HG03571 (cell line): ENCODE measurements around the gene THTPA.
"Not testable (repeated sequence)": the region's sequence is repeated elsewhere in the genome, so short reads cannot be mapped to it uniquely, and the experiment has no call there.

Experiments used
- ATAC-seq: cut with Tn5 transposase; IDR thresholded peaks from one replicate; pipeline ENCODE4 v1.9.1; 2021; ENCODE audit not compliant: unreplicated experiment

The THTPA gene

DNA sequence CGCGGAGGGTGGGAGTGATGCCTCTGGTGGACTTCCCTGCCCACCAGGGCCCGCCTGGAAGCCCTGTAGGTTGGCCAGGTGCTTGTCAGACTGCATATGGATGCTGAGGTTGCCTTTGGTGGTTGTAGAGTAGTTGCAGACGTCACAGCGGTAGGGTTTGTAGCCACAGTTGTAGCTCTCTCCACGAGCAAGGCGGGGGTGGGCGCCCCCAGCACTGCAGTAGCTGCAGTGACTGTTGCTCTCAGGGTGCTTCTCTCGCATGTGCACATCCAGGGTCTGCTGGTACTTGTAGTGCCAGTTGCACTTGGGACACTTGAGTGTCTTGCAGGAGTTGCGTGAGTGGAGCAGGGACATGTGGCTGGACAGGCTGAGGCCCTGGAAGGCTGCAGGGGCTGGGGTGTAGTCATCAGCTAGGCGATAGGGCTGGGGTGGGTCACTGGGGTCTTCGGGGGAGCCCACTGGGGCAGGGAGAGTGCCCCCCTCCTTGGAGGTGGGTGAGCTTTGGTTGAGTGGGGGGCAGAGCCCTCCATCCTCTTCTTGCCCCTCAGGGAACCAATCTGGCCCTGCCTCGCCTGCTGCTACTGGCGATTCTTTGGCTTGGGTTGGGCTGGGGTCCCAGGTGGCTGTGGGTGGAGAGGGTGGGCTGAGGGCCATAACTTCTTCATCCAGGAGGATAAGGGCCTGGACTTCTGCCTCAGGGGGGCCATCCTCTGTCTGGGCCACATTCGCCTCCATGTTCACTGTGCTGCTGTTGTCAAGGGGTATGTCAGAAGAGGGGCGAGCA, 22.2 kb upstream of the THTPA start:
- ATAC-seq: no peak

DNA sequence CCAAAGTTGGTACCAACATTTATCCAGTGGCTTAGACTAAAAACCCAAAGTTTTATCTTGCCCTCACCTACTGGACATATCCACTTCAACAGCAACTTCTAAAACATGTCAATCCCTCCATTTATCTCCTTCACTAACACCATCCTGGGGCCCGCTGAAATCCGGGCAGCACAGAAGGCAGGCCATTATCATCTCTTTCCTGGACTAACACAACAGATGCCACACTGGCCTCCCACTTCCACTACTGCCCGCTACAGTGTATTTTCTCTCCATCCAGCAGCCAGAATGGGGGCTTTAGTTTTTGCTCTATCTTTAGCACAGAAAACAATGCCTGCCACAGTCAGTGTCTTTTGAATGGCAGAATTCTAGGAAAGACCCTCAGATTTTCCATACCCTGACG, 20.1 kb upstream of the THTPA start:
- ATAC-seq: no peak

DNA sequence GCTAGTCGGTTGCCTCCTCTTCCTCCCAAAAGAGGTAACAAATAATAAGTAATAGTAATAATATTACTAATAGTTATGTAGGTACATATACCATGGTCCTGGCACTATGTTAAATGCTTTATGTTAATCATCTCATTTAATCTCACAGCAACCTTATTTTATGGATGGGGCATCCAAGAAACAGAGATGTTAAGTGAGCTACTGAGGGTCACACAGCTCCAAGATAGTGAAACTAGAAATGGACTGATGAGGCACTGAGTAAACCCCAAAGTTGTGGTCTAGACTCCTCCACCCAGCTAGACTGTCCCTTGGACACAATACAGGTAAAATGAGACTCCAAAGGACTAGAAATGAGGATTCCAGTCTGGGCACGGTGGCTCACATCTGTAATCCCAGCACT, 19.6 kb upstream of the THTPA start:
- ATAC-seq: no peak

DNA sequence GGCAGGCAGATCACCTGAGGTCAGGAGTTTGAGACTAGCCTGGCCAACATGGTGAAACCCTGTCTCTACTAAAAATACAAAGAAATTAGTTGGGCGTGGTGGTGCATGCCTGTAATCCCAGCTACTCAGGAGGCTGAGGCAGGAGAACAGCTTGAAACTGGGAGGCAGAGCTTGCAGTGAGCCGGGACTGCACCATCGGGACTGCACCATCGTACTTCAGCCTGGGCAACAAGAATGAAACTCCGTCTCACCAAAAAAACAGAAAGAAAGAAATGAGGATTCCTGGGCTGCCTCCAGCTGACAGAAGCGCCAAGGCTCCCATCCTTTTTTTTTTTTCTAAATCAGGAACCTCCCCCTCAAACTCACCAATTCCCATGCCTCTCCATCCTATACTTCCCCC, 19.2 kb upstream of the THTPA start:
- not testable (repeated sequence) for ATAC-seq

DNA sequence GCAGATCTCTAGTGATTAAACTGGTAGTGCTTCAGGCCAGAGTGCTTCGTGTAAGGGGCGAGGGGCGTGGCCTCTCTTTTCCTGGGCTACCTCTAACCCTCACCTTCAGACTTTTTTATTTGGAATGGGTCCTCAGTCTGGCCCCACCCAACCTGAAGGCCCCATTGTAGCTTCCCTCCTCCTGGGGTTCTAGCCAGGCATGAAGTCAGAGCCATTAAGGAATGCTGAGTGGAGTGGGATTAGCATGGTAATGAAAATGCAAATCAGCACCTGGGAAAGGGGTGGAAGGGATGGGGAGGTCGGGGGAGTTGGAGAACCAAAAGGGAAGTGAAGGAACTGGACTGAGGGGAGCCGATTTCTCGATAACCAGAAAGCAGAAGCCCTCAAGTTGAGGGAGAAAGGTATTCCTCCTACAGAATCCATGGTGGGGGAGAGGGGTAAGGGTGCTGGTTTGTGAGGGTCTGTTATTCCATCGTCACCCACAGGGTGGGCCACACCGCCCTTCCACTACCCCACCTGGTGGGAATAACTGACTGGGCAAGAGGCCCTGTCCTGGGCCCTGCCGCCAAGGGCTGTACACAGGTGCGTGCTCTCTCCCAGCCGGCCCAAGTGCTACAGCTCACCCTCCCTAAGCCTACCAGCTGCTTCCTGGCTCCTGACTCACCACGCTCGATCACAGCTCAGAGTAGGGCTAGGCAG, 18.6 kb upstream of the THTPA start:
- ATAC-seq: no peak

DNA sequence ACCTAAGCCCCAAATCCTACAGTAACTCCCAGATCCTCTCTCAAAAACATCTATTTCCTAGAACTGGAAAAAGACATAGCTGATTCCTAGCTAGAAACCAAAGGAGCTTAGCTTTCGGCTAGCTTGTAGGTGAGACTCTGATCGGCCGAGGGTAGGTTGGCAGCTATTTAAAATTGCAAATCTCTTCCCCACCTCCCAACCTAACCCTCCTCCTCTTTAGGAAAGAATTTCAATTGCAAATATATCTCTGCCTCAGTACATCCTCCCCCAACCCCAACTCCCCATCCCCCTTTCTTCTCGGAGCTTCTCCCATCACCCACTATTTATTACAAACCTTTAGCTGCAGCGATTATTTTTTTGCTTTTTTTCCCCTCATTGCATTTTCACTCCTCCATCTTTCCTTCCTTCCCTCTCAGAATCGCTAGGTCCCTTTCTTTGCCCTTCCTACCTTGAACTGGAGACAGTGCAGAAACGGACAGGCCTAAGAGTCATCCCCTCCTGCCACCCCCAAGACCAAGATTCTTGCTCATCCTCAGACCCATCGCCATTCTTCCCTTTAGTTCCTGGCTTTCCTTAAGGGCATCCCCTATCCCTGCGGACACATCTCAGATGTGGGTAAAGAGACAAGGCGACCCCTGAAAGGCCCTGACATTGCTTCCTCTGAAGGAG, 17.9 kb upstream of the THTPA start:
- no peak for ATAC-seq

DNA sequence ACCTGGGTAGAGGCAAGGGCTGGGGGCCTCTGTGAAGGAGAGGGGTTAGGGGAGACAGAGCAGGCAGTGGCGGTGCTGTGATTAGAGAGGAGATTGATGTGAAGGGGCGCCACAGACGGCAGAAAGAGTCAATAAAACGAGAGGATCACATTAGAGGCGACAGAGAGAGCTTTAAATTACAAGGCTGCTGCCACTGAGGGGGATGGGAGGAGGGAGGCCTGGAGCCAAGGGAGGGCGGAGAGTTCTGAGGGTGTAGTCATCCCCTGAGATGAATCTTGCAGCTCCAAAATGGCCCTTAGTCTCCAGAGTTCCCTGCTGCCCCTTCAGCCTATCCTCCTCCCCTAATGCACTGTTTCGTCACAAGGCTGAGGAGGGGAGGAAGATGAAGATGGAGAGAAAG, 17.3 kb upstream of the THTPA start:
- ATAC-seq: no peak

DNA sequence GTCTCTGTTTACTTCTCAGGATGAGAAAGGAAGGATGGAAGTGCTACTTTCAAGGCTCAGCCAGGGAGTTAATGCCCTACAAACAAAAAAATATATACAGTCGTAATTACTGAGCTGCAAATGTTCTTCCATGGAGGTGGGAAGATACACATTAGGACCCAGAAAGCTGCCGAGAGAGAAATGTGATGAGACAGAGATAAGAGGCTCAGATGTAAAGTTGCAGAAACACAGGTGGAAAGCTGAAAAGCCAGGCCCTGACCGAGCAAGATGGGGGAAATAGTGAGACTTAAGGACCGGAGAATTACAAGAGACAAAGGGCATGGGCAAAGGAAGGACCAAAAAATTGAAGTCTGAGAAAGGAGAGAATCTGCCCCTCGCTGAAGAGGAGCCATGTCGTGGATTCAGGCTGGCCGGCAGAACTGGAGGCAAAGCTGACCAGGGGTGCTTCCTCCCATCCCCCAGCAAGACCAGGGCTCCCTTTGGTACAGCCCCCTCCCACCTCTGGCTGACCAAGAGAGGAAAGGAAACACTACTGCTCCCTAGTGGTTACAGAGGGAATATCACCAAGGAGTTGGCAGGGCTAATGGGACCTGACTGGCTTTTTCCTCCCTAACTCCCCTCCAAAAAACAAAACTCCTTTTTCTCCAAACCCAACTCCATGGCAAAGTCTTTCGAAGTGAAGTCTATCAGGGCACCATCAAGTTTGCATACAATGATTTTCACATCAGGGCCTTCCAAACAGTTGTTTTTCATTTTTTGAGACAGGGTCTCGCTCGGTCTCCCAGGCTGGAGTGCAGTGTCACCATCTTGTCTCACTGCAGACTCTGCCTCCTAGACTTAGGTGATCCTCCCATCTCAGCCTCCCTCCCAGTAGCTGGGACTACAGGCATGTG, 16.6 kb upstream of the THTPA start:
- ATAC-seq: no peak

DNA sequence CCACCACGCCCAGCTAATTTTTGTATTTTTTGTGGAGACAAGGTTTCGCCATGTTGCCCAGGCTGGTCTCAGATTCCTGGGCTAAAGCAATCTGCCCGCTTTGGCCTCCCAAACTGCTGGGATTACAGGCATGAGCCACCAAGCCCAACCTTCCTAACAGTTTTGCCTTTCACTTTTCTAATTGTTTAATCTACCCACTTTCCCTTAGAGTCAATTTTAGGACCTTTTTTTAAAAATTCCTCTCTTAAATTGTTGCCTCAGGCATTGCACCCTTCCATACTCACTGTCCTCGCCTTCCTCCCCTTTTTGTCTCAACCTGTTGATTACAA, 16.0 kb upstream of the THTPA start:
- no peak for ATAC-seq

DNA sequence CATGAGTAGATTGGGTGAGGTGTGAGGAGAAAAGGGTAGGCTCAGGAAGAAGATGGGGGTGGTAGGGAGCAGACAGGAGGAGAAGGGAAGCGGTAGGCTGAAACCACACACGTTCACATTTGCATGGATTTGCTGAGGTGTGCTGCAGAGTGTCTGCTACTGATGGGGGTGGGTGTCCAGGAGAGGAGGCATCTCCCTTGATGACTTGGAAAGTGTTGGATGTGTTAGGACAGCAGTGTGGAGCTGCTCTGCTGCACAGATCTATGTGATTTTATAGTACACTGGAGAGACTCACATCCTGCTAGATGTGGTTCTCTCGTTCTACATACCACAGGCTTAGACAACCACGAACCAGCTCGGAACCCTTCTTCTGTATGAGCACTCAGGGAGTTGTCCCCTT, 13.8 kb upstream of the THTPA start:
- ATAC-seq: no peak

DNA sequence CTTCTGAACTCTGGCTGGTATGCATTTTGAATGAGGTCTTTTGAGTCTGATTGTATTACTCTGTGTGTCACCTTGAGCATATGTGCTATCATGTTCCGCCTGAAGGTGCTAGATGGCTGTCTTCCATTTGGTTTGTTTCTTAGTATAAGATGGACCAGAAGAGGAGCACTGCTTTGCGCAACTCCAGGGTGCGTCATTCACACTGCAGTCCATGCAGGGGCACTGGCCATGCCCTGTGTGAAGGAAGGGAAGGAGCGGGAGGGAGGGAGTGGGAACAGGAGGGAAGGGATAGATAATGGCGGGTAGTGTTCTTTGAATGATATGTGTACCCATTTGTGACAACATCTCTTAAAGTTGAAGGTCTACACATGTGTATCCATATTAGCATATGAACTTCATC, 12.7 kb upstream of the THTPA start:
- ATAC-seq: no peak

DNA sequence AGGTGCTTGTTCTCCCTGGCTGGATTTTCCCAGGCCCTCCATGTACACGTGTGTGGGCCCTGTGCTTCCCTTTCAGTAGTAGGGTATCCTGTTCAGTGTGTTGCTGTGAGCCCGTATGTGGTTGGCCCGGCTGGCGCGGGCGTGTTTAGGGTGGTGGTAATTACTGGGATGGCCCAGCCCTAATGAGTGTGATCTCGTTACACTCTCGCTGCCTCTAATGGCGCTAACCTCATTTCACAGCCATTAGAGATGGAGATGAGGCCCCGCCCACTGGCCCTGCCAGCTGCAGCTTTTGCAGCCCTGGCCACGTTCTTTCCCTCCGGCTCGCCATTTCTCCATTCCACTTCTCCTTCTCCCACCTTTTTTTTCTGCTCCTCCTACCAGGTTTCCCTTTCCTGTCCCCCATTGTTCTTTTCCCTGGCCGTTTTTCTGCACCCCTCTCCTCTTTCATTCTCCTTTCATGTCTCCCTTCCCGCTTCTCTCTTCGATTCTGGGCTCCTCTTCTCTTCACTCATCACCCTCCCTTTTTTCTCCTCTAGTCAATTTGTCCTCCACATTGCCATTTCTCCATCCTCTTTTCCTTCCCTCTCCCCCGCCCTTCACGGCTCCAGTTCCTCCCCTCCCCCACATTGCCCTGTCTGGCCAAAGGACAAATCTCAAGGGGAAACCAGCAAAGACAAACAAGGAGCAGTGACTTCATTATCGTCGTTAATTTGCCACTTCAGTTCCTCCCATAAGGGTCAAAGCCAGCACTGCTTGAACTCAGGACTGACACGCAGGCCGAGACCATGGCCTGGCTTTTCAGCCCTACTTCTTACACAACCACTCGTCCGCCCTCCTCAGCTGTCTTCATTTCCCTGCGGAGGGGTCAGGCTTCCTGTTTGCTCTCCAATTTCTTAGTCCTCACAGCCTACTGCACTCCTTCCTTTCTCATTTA, 11.3 kb upstream of the THTPA start:
- ATAC-seq: no peak

DNA sequence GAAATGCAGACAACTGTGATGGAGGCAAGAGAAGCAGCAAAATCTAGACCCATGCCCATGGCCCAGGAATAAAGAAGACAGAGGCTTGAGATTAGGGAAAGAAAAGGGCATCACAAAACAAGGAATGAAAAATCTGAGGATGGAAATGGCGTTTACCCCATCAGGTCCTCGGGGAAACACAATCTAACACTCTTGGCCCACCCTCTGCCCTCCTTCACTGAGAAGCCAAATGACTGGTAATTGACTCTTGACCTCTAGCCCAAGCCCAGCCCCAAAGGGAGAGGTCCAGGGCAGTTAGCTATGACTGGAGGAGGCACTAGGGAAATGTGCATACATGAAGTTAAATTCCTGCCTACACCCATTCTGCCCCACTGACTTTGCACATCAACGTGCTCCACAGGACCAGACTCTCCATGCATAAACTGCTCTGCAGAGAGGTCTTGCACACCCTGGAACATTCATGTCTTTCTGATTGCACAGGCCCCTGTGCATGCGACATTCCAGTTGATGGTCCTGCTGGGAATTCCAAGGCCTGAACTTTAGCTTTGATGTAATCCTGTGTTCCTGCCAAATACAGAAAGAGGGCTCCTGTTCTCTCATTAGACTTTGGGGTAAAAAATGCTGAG, 10.2 kb upstream of the THTPA start:
- ATAC-seq: no peak

DNA sequence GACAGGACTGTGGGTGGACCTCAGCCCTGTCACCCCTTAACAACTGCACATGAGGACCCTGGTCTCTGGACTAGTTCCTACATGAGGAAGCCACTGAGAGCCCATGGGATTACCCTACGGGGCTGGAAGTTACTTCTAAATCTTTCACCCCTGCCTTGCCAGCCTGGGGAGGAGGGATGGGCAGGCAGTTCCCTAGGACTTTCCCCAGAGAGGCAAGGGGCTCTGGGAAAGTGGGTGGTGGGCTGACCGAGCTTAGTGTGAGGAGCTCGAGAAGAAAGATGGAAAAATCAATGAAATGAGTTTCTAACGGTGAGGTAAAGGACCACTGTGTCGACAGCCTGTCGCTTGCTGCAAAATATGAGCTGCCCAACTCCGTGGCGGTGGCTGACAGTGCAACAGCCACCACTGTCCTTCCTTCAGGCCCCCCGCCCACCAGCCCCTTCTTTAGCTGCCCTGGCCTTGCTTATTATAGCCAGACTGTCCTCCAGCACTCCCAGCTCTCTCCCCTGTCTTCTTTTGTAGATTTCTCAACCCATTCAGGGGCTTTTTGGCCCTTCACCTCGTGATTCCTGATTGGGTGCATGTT, 9.5 kb upstream of the THTPA start:
- no peak for ATAC-seq

DNA sequence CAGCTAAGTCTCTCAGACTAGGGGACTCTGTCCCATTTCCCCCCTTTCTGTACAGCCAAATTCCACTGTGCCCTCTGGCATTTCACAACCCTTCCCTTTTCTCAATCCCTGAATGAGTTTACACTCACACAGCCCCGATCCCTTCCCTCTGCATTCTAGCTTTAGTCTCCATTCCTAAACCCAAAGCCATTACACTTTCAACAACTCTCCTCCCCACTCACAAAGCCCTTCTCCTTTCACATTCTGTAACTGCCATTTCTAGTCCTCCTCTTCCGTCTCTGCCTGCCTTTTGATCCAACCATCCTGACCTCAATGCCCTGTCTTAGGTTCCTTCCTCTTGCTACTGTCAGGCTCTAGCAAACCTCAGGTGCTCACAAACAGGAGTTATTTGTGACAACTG, 8.1 kb upstream of the THTPA start:
- no peak for ATAC-seq

DNA sequence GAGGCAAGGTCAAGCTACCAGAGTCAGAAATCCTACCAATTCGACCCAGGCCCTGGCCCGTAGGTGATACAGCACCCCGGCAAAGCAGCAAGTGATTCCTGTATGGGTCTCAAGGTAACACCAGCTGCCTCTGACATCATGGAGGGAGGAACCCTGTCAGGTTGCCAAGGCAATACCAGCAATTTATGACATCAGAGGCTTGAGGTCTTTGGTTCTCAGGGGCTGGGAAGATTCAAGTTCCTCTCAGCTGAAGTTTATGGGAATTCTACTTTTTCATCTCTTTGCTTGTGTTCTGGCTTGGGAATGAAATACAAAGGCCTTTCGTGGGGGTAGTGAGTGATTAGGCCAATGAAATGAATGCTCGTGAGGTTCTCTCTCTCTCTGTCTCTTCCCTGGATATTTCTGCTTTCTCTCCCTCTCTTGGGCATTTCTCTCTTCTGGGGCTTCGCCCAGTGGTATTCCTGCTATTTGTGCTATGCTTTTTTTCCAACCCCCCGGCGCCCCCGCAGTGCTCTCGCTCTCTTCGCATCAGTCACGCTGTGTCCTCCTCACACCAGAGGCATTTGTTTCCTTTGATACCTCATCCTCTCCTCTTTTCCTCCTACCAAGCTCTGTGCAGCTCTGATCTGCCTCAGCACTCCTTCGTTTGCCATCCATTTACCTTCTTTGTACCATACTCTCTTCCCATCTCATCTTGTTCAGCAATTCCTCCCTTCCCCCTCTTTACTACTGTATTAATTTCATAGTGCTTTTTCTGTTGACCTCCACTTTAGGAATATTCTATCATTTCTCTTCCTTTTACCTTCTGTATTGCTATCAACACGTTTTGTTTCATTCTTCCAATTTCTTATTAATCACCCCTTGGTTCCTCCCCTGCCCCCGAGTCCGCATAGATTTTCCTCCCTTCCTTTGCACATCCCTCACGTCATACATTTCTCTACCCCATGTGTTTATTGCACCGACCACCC, 7.4 kb upstream of the THTPA start:
- ATAC-seq: no peak

DNA sequence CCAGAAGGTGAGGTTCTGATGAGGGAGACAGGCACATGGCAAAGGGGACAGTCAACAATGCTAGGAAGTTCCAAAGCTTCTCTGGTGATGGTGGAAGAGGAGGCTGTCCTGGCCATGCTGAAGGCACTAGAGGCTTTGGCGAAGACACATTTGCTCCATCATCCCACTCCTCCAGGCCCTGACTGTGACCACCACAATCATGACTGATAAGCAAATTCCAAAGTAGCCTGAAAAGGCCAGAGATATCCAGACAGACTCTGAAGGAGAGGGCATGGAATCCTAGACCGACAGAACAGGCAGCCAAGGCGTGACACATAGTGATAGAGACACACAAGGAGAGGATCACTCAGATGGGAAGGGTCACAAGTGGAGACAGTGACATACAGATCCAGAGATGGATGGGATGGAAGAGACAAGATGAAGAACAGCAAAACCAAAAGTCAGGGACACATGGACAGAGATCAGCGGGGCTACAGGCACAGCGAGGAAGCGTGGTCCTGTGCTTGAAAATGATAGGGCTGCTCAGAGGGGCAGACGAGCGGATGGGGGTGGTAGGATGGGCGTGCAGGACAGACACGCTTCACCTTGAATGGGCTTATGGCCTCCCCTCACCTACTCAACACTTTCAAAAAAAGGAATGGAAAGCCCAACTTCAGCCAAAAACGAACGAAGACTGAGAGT, 5.8 kb upstream of the THTPA start:
- no peak for ATAC-seq

DNA sequence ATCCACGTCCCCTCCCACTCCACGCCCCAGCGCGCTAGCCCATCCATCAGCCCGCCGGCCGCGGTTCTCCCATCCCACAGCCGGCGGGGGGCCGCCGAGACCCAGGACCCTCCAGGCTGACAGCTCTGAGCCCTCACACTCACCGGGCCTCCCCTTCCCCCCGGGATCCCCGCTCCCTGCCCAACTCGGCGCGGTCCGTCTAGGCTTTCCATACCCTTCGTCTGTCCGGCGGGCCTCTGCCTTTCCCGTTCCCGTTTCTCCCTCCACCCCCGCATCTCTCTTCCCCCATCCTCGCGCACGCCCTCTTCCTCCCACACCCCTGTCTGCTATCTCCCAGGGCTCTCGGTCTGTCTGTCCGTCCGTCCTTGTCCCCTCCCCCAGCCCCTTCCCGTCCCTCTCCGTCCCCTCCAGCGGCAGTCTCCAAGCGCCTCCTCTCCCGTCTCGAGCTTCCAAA, 5.2 kb upstream of the THTPA start:
- ATAC-seq: no peak
